HTR-8/SVneo (cell line): Measurements from ENCODE around the gene TMEM106B.

ENCODE experiments used
- DNase-seq: peaks from one replicate; pipeline ENCODE4 v3.0.0; 2011; ENCODE audit warnings: low spot score, mixed read lengths; ENCODE audit not compliant: insufficient read length
- FAIRE-seq: peaks from 2 replicates; lab custom pipeline; 2011; peaks lifted over from hg19 to GRCh38; lab: Jason Lieb, UNC

Gene TMEM106B

GRCh38 chr7:12290761-12291160 is 79.7 kb downstream of the TMEM106B start:
- DNase-seq, result no peak
- no peak for FAIRE-seq

- DNase-seq (no peak), FAIRE-seq (no peak)
These were observed 80.8 kb downstream of the TMEM106B start for GRCh38 chr7:12291870-12292269.
